ENCODE data around the gene DNAH1.

- TF ChIP-seq POLR2AphosphoS5 (IDR thresholded peaks at IDR 0.05; ENCODE audit: low read depth) (no peak), CTCF (conservative IDR thresholded peaks at IDR 0.05; ENCODE audit: low read depth in 2 of 2) (no peak)
These were observed 20.4 kb upstream of the DNAH1 start for GRCh38 chr3:52295671-52296208.

Data from GM23338 (cell line).